HG03108 (cell line): ENCODE data around the gene RAPGEF1.

Experiments used
- ATAC-seq: cut with Tn5 transposase; IDR thresholded peaks from one replicate; pipeline ENCODE4 v1.9.1; 2021; ENCODE audit warnings: moderate library complexity; ENCODE audit not compliant: unreplicated experiment

RAPGEF1 gene

DNA sequence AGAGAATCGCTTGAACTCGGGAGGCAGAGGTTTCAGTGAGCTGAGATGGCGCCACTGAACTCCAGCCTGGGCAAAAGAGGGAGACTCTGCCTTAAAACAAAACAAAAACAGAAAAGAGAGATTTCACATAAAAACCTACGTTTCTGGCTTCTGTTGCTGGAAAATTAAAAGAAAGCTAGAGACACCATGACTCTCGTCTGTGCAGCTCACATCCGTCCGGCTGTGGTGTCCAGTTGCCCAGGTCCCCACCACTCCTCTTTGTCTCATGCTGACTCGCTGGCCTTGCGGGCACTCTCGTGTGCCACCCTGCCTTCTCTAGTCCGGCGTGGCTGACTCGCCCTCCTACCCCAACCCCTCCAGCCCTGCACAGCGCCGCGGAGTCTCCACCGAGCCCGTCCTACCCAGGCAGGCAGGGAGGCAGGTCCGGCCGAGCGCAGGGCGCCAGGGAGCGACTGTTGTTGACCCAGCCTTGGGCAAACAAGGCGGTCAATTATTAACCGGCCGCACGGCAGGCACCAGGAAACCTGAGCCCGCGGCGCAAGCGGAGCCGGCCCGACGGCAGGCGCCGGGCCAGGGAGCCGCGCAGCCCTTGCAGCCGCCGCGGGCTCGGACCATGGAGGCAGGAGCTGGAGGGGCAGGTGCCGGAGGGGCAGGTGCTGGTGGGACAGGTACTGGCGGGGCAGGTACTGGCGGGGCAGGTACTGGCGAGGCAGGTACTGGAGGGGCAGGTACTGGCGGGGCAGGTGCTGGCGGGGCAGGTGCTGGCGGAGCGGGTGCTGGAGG is 194.7 kb downstream of the RAPGEF1 start, which contains the start of gene PRRT1B:
Gene PRRT1B (plus strand): TSS at position 521 of the 783 bp plus-strand sequence. CDS start 93 bp downstream, at position 614.
- ATAC-seq: no peak

DNA sequence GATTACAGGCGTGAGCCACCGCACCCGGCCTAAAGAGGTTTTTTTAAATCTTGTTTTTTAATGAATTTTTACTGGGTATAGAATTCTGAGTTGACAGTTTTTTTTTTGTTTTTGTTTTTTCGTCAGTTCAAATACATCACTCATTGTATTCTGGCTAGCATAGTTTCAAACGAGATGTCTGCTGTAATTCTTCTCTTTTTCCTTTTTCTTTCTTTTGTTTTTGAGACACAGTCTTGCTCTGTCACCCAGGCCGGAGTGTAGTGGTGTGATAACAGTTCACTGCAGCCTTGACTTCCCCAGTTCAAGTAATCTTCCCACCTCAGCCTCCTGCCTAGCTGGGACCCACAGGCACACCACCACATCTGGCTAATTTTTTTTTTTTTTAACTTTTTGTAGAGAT is 196.7 kb downstream of the RAPGEF1 start:
- no peak for ATAC-seq

DNA sequence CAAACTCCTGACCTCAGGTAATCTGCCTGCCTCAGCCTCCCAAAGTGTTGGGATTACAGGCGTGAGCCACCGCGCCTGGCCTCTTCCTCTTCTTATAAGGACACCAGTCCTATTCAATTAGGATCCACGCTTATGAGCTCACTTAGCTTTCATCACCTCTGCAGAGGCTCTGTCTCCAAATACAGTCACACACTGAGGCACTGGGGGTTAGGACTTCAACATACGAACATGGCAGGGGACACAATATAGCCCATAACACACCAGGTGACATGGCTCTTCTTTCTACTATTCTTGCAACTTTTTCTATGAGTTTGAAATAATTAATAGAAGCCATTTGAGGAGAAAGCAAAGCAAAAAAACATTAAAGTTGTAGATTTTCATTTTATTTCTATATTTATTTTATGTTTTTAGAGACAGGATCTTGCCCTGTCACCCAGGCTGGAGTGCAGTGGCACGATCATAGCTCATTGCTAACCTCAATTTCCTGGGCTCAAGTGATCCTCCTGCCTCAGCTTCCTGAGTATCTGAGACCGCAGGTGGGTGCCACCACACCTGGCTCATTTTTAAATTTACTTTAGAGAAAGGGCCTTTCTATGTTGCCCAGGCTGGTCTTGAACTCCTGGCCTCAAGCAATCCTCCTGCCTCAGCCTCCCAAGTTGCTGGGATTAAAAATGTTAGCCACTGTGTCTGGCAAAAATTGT is 200.5 kb downstream of the RAPGEF1 start:
- no peak for ATAC-seq

DNA sequence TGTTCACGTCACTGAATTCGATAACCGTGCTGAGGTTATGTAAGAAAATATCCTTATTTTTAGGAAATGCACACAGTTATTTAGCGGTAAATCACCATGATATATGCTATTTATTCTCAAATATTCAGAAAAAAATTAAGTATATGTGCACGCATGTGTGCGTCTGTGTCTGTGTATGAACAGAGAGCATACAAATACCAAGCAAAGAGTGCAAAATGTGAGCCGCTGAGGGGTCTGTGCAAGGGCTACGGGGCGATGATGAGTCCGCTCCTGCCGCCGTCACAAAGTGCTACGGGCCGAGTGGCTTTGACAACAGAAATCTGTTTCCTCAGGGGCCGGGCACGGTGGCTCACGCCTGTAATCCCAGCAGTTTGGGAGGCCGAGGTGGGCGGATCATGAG is 201.9 kb downstream of the RAPGEF1 start:
- ATAC-seq: no peak

DNA sequence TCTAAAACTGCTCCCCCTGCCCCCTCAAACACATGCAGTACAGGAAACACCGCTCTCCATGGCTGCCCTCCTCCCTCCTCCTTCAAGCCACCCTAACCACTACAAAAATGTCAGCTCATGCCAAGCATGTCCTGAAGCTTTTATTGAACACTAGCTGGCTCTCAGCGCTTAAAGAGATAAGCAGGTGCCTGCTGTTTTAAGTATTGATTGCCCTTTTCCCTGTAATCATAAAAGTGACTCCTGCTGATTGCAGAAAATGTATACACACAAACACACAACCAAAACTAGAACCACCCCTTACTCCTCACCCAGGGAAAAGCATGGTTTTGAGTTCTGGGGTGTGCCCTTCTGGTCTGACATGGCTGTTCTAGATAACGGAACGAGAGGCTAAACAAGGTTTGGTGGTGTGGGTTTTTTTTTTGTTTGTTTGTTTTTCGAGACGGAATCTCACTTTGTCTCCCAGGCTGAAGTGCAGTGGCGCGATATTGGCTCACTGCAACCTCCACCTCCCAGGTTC is 205.1 kb downstream of the RAPGEF1 start:
- no peak for ATAC-seq

DNA sequence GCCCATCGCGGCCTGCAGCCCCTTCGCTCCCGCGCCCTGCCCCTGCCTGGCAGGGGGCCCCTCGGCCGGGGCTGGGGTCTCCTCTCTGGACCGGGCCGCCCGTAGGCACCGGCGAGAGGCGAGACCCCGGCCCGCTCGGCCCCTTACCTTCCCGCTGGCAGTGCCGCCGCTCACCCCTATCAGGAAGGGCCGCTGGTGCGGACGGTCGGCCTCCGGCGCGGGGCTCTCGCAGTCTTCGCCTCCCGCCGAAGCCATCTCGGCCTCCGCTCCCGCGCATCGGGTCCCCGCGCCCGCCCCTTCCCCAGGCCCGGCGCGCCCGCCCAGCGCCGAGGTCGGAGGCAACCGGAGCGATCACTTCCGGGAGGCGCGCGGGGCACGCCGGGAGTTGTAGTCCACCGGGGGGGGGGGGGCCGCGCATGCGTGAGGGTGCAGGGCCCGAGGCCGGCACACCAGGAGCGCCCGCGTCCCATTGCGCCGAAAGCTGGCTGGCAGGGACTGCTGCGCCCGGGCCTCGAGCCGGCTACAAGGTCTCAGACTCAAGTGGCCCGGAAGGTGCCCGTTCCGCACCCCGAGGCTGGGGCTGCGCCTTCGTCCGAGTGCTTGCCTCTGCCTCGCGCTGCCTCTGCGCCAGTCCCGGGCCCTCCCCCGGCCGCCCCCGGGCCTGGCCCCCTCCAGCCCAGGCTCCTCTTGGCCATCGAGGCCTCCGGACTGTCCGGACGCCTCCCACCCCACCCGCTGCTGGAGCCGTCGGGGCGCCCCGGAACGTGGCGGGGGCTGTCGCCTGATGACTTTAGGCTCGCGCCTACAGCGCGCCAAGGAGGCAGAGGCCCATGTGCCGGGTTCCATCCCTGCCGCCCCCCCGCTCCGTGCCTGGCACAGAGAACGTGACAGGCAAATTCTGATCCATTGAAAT is 208.7 kb downstream of the RAPGEF1 start, which contains the start of gene UCK1:
Gene UCK1 (minus strand): TSS at position 344 of the 913 bp plus-strand sequence. CDS start 89 bp downstream, at position 255.
- peak; percentile 69 for ATAC-seq

DNA sequence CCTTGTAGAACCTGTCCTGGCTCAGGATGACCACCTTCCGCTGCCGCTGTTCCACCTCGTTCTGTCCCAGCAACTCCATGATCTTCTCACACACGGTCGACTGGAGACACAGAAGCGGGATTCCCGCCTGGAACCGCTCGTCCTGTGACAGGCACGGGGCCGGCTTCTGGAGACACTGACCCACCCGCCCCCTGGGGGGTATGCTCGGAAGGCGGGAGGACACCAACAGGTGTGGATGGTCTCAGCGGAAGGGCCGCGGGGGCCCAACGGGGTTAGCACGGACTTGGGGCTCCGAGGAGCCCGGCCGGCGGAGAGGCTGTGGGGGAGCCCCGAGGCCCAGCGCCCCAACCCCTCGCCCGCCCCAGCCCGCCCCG is 209.3 kb downstream of the RAPGEF1 start:
- no peak for ATAC-seq

DNA sequence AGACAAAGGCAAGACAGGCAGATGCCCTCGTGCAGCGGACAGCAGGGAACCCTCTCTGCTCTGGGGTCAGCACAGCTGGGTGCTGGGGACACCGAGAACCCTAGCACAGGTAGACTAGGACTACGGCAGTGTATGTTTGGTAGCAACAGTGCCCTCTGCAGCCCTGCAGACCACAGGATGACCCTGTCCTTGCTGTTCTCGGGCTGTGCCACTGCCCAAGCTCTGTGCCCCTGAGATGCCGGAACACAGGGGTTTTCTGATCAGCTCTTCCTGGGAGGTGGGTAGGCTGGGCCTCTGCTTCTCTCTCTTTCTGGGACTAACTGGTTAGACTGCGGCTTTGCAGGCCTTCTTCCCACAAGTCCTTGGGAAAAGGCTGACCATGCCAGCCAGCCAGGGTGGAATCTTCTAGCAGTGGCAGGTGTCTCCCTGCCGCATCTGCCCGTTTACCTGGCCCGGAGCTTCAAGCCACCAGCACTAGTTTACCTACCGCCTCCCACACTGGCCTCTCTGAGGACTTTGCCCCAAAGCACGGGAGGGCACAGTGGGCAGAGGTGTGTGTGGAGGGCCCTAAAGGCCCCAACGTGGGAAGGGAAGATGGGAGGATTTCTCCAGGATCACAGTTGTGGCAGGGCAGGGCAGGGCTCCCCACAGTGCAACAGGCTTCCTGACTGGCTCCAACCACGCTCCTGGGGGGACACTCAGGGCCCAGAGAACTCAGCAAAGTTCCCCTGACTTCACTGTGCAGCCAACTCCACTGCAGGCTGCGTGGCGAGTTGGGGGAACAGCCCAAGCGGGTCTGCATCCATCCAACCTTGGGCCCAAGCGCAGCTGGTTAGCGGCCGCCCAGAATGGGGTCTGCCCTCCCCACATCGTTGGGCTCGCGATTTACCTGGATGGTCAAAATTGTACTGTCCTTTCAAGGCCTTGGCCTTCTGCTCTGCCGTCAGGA is 210.0 kb downstream of the RAPGEF1 start:
- ATAC-seq: no peak

DNA sequence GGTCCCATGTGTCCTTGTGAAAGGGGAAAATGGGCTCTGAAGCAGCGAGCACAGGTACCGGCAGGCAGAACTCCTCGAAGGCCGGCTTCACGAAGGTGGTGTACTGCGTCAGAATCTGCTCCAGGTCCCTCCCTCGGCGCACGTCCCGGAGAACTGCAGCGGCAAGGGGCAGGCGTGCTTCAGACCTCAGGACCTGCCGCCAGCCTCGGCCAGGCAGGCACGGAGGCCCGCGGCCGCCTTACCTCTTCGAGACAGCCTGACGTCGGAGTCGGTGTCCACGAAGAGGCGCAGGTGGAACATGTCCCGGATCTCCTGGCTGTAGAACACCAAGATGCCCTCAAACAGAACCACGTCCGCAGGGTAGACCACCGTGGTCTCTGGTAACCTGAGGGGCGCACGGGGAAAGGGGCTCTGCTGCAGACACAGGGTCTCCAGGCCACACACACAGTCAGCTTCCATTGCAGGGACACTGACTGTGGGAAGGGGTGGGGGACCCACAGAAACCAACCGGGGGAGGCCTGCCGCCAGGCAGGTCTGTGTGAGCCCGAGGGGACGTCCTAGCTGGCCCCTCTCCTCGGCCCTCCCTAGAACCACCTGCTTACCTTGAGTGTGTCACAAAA is 210.9 kb downstream of the RAPGEF1 start:
- ATAC-seq: no peak

DNA sequence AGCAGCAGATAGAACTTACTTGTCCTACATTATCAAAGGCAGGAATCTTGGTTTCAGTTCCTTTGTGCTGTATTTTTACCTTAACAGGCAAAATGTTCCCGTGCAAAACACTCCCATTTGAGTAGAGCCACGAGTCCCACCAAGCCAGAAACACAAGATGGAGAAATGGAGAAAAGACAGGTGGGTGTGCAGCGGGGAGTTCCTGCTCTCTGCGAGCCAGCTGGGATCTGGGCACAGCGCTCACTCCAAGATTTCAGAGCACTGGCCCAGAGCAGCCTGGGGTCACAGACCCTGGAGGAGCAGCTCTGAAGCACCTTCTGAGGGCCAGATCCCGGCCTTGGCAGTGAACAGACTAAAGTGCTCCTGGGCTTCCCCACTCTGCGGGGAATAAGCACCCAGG is 211.7 kb downstream of the RAPGEF1 start:
- no peak for ATAC-seq
